Esophagus muscularis mucosa (tissue), 4 donors: ENCODE results near the gene PLP2.

Experiments used
- CTCF ChIP-seq, 3 experiments: fragments of 200-600 bp in 2 of 3; fragments of 450-650 bp in 1 of 3; sonication (generic) in 2 of 3; IDR thresholded peaks; one replicate each; pipeline ENCODE4 v1.5.1; 2017 to 2019; ENCODE audit warnings: antibody characterized with exemption in 3 of 3, mild to moderate bottlenecking in 2 of 3, moderate library complexity in 1 of 3
- EP300 ChIP-seq: sonication (generic); formaldehyde crosslinking; IDR thresholded peaks from one replicate; pipeline ENCODE4 v1.6.1; 2017; ENCODE audit warnings: antibody characterized with exemption
- POLR2A ChIP-seq: fragments of 450-650 bp; IDR thresholded peaks from one replicate; pipeline ENCODE4 v1.6.1; 2017; ENCODE audit warnings: antibody characterized with exemption, moderate library complexity, mild to moderate bottlenecking, low read depth
- POLR2AphosphoS5 ChIP-seq, 2 donors: sonication (generic); formaldehyde crosslinking; IDR thresholded peaks; one replicate each; pipeline ENCODE4 v1.6.1; 2017; ENCODE audit warnings: antibody characterized with exemption in 2 of 2

- no peak for TF ChIP-seq CTCF (IDR thresholded peaks at IDR 0.05)
- TF ChIP-seq POLR2AphosphoS5 (IDR thresholded peaks at IDR 0.05) = no peak
- no peak for TF ChIP-seq POLR2A
- TF ChIP-seq EP300 = no peak
These were observed 5.0 kb downstream of the PLP2 start for GRCh38 chrX:49176421-49177326.
